Stimulated activated CD8-positive, alpha-beta memory T cell treated with anti-CD3 and anti-CD28 coated beads, Interleukin-15, amount 100 ng/mL, for 4 hours (primary cell): ENCODE measurements around the gene FAM236C.
"Not testable (repeated sequence)": the region's sequence is repeated elsewhere in the genome, so short reads cannot be mapped to it uniquely, and the experiment has no call there.

Experiments used
- DNase-seq, 2 donors: peaks; one replicate each; pipeline ENCODE4 v3.0.0-alpha.2; 2020; ENCODE audit warnings: low read depth in 2 of 2

The FAM236C gene

DNA sequence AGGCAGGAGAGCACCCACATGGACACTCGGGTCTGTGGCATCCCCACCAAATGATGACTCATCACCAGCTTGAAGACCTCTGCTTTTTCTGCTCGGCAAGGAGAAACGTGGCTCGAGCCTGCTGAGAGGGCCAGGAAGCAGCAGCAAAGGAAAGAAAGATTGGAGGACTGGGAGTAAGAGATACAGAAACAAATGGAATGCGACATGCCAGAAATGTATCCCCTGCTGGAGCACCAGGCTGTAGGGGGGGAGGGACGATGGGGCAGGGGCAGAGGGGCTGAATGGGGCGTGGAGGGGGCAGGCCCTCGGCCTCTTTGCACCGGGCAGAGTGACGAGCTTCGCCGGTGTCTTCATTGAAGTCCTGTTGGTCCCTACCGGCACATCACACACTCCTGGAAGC lies at the start of gene FAM236C:
Gene FAM236C, plus strand, starts transcription at position 301 of the 400 bp plus-strand sequence. CDS start 100 bp downstream, outside the sequence.
- not testable (repeated sequence) for DNase-seq

DNA sequence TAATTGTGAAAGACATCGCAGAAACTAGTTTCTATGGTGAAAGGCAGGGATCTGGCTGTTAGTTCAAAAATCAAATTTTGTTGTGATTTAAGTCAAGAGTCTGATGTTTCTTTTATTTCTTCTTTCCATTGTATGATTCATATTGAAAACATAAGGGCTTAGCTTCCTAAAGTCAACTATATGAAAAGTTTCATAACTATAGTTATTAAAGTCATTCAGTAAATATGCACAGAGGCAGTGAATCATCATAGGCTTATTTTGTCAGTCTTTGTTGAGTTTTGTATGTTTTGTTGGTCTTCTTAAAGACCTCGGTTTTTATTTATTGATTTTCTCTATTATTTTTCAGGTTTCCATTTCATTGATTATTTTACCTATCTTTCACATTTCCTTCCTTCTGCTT lies 29.5 kb upstream of the FAM236C start:
- not testable (repeated sequence) for DNase-seq

DNA sequence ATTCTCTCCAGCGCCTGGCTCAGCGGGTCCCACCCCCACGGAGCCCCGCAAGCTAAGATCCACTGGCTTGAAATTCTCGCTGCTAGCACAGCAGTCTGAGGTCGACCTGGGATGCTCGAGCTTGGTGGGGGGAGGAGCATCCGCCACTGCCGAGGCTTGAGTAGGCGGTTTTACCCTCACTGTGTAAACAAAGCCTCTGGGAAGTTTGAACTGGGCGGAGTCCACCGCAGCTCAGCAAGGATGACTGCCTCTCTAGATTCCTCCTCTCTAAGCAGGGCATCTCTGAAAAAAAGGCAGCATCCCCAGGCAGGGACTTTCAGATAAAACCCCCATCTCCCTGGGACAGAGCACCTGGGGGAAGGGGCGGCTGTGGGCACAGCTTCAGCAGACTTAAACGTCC lies 22.7 kb upstream of the FAM236C start:
- DNase-seq = not testable (repeated sequence)

DNA sequence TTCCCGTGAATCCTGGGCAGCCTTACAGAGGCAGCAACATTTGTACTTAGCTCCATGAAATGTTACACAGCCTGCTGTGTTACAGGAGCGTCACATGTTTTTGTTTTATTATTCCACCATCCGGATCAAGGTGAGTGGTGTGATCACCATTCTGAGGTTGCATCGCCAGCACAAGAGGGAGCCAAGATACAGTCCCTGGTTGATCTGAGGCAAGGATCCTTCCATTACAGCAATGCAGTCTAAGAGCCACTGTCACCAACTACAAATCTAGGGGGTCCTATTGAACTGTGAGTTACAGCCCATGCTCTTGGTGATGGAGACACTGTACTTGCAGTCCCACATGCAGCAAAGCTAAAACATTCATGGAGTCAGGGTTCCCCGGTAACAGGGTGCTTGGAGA lies 3.7 kb downstream of the FAM236C start:
- not testable (repeated sequence) for DNase-seq

DNA sequence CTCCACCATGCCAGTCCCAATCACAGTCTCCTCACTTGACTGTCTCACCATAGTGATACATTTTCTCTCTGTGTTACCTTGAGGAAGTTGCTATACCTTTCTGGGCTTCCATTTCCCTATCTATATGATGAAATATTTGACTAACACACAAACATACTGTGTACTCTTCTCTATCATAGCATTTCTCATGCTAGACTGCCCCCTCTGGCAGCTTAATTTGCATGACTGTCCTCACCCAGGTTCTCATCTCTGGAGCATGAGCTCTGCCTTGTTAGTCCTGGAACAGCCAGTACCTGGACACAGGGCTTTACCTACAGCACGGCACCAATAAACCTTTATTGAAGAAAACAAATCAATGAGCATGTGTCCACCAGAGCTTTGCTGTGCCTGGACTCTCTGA lies 19.9 kb downstream of the FAM236C start:
- not testable (repeated sequence) for DNase-seq

DNA sequence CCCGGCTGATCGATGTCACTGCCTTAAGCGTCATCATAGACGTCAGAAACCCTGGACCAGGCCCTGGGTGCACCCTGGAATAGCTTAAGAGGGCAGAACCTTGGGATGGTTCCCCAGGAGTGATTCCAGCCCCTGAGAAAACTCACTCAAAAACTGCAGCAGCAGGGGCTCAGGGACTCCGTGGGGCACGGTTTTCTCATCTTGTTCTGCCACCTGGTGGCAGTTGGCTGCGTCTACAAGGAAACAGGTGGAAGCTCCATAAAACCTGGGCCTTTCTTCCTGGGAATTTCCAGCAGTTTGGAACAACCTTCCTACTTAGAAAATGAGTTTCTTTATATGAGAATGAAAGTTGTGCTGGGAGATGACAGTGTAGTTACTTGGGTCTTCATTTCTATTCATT lies 24.0 kb downstream of the FAM236C start:
- DNase-seq = not testable (repeated sequence)

DNA sequence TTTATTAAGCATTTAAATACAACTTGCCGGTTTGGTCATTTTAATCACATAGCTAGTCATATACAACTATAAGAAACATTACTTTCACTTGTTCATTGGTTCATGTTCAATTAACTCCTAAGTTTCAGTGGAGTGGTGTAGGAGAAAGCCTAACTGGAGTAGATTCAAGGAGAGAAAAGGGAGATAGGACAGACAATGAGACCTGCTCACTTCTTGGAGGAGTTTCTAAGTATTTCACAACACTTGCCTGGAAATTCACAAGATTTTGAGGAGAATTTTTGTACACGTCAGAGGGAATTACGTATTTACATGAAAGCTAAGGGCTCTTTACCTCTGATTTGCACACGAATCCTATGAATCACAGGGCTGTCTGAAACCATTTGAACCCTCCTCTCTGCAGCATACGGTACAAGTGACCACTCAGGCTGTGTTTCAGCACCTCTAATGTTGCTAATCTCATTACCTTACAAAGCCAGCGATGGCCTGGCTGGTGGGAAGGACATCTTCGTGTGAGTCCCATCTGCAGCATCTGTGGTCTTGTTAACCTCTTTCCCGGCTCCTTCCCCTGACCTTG lies 24.6 kb downstream of the FAM236C start:
- not testable (repeated sequence) for DNase-seq

DNA sequence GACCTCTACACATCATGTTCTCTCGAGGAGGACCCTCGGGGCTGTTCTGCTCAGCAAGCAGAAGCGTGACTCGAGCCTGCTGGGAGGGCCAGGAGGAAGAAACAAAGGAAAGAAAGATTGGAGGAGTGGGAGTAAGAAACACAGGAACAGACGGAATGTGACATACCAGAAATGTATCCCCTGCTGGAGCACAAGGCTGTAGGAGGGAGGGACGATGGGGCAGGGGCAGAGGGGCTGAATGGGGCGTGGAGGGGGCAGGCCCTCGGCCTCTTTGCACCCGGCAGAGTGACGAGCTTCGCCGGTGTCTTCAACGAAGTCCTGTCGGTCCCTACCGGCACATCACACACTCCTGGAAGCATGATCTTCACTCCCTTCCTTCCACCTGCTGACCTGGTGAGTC lies 25.5 kb downstream of the FAM236C start, which contains the start of gene FAM236A:
Gene FAM236A, plus strand, starts transcription at position 301 of the 400 bp plus-strand sequence. Its CDS starts 57 bp downstream, at position 358.
- not testable (repeated sequence) for DNase-seq

DNA sequence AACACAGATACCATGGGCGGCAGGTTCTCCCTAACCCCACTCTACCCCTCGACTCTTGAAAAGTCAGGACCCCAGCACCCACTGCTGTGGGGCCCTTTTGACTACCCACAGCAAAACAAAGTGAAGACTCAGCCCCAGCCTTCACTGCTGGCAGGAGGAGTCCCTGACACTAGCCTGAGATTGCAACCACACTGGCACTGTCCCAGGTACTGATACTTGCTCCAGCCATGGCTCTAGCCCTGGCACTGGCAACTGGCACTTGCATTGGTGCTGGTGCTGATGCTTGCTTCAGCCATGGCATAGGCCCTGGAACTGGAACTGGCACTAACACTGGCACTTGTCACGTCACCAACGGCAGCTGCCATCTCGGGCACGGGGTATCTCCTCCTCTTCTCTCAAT lies 29.9 kb downstream of the FAM236C start:
- DNase-seq = not testable (repeated sequence)

DNA sequence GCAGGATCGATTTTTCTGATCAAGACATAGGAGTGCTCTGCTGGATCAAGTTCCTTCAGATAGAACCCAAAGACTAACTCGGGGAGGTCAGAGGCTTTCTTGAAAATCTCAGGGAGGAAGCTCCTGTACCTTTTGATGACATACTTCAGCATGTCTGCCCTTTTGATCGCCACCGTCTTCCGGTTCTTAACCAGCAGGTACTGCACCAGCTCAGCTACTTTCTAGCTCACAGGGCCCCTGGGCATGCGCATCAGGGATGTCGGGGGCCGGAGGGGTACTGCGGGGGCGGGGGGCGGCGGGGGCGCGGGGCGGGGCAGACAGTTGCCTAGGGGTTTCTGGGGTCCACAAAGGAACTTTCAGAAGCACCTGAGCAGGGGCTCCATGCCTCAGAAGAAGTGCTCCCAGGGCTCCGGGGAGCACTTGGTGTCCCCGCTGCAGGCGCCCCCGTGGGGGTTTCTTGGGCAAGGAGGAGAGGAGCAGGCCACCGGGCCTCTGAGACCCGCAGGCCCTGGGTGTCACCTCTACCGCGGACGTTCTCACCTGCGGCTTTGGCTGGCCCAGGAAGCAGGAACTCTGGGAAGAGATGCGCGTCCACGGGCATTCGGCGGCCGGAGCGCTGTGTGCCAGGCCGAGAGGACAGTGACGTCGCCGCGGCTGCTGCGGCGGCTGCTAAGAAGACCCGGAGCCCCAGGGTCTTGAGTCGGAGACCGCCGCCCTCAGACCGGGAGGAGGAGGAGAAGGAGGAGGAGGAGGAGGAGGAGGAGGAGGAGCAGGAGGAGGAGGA lies 30.8 kb downstream of the FAM236C start:
- DNase-seq = not testable (repeated sequence)

DNA sequence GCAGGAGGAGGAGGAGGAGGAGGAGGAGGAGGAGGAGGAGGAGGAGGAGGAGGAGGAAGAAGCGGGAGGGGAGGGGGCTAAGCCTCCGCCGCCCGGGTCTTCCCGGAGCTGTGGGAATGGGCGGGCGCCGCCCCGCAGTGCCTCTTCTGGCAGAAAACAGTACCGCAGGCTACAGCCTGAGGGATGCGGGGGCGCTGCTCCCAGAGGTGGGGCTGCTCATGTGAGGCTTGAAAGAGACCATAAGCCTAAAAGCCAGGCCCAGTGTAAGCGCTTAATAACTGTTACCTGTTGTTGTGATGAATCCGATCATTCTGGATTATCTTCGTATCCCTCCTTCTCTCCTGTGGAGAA lies 31.4 kb downstream of the FAM236C start, which contains the start of gene DMRTC1:
Gene DMRTC1, minus strand, starts transcription at position 19 of the 351 bp plus-strand sequence. CDS start 68,143 bp downstream, outside the sequence.
- not testable (repeated sequence) for DNase-seq

DNA sequence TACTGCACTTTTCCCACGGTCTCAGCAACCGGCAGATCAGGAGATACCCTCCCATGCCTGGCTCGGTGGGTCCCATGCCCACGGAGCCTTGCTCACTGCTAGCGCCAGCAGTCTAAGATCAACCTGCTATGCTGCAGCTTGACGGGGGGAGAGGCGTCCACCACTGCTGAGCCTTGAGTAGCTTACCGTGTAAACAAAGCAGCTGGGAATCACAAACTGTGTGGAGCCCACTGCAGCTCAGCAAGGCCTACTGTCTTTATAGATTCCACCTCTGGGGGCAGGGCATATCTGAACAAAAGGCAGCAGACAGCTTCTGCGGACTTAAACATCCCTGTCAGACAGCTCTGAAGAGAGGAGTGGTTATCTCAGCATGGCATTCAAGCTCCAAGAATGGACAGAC lies 47.6 kb downstream of the FAM236C start:
- DNase-seq = not testable (repeated sequence)
